MV-4-11 (cell line): ENCODE results near the gene ZBTB46.

ENCODE experiments used
- DNase-seq: peaks from one replicate; lab custom pipeline; 2025; lab: John Stamatoyannopoulos, UW

The ZBTB46 gene

DNA sequence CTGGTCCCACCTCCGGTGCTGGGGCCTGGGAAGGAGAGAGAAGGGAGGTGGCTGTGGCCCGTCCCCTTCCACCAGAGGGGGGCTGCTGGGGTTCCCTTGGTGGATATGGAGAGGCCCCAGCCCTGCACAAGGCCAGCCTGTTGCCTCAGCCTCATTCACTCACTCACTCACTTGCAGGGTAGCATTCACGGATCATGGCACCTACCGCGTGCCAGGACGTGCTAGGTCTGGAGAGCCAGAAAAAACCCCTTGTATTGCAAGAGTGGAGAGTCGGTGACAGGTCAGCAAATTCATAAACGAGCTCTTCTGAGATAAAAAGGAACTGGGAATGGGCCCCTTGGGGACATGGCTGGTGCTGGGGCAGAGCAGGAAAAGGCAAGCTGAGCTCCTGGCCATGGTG is 6.4 kb upstream of the ZBTB46 start:
- DNase-seq, result no peak

DNA sequence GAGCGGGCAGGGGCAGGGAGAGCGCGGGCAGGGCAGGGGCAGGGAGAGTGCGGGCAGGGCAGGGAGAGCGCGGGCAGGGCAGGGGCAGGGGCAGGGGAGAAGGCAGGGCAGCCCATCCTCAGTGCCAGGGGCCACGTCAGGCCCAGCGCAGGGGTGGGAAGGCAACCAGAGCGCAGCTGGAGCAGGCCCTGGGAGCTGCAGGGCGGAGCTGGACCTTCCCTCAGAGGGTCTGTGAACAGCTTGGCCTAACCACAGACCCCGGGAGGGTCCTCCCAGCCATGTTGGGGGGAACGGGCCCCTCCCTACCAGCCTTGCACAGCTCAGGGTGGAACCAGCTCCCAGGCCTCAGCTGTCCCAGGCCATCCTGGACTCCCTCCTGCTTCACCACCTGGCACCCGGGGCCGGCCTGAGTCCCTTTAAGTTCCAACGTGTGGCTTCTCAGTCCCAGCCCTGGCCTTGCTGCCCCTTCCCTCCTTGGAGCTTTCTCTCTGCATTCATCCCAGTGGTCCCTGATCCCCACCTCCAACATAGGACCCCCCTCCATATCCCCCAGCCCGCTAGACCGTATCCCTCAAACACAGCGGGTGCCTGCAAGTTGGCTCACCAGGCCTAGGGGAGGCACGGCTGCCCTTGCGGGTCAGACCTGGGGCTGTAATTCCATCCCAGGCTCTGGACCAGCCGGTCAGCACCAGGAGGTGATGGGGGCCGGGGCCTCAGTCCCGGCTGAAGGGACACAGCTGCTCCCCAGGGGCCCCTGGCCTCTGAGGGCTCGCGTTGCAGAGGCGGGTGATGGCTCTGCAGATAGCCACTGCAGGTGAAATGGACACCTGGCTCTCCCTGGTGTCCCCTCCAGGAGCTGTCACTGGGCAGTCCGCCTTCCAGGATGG is 5.6 kb upstream of the ZBTB46 start:
- no peak for DNase-seq

DNA sequence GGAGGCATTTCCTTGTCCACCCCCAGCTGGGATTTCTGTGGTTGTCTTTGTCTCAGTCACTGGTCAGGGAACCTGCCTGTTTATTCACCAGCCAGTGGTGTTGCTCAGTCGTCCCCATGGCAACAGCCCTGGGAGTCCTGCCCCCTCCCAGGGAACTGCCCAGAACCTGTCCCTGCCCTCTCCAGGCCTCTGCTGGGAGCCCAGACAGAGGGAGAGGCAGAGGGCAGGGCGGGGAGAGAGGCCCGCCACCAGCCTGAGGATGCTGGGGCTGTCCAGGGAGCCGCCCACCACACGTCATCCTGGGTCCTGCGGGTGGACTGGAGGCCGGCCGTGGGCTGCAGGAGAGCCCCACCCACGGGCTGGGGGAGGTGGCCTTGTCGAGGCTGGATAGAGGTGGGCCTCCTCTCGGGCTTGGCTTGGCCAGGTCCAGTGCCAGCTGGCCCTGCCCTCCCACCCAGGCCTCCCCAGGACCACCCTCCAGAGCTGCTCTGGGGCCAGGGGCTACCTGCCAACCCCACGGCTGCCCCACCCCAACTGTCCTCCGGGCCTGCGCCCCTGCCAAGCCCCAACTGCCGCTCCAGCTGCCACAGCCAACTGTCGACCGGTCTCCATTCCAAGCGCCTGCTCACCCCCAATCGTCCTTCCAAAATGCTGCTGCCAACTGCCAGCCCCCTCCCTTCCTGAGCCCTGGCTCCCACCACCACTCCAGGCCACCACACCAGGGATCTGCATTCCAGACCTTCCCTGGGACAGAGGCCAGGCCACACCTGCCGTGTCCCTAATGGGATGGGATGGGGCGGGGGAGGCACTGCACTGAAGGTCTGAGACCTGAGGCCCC is 4.2 kb upstream of the ZBTB46 start:
- DNase-seq, result peak; percentile 33

DNA sequence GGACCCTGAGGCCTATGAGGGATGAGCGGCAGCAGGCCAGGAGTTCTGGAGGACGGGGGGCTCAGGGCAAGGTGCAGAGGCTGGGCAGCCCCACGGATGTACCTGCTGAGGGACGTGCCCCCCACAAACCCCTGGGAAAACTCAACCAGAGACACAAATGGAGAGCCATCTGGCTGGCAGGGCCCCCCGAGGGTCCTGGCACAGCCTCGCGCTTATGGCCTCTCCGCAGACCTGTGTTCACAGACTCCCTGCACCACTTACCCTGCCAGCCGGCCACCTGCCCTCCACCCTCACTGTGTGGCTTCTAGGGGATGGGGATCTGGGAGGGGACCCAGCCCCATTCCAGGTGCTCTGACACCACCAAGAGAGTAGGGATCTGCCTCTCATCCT is 3.4 kb upstream of the ZBTB46 start:
- no peak for DNase-seq

- no peak for DNase-seq
Measured at GRCh38 chr20:63833776-63834490, 2.9 kb upstream of the ZBTB46 start.

DNA sequence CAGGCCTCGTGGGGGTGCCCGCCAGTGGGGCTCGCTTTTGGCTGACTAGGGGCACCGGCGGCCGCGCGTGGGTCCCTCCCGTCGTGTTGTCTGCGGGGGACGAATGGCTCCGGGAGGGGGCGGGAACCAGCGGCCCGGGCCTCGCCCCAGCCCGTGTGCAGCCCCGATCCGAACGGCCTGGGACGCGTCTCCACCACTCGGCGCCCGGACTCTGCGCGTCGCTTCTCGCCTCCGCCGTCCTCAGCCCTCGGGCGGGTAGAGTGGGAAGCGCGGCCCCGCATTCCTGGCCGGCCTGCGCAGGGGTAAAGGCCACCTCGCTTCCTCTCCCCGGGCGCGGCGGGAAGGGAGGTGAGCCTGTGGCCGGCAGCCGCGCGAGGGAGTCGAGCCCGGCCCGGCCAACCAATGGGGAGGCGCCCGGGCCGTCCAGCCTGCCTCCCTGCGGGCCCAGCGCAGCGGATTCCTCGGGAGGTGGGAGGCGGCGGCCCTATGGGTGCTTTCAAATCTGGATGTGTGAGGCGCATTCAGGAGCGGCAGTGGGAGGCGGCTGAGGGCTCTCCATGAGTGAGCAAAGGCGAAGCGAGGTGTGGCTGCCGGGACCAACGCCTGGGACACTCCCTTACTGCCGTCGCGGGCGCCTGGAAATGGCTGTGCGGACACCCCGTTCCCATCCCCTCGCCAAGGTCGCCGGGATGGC is 1.1 kb upstream of the ZBTB46 start:
- no peak for DNase-seq

DNA sequence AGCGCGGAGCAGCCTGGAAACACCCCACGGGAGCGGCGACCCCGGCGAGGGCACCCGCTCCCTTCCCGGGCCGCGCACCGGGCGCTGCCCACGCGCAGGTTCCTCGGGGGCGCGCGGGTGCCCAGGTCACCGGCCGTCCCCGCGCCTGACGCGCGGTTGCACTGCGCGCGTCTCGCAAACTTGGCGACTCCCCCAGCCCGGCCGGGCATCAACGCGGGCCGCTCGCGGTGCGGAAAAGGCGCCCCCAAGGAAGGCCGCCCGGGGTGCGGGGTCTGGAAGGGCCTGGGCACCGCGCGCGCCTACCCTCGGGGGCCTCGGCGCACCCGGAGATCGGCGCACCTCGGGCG is 555 bp upstream of the ZBTB46 start:
- DNase-seq, result no peak

DNA sequence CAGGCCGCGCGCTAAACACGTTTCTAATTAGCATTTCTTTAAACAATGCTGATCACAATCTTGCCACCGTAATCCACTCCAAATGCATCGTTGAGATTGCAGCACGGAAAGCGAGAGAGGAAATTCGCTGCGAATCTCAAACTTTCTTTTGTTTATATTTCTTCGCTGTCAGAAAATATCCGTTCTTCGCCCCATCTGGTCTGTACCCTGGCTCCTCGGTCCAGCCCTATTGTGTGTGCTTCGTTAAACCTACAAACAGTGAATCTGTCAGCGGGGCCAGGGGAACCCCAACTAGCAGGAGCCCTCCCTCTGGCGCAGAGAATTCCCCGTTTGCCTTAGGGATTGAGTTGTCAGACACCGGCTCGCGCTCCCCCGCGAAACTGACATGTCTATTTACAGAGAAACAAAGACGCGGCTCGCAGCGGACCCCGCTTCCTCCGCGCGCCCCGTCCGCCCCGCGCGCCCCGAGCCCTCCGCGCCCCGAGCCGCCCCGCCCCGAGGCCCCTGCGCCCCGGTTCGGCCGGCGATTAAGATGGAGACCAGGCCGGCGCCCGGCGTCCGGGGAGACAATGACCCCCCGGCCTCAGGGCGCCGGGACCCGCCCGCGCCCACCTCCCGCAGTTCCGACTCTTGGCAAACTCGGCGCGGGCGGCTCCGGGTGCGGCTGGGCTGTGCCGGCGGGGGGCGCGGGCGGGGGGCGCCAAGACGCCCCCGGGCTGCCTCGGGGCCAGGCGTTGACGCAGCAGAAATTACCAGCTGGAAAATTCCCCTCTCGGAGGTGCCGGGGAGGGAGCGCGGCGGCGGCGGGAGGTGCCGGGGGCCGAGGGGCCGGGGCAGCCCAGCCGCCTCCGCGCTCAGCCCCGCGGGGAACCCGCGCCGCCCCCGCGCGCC is 874 bp downstream of the ZBTB46 start:
- no peak for DNase-seq

DNA sequence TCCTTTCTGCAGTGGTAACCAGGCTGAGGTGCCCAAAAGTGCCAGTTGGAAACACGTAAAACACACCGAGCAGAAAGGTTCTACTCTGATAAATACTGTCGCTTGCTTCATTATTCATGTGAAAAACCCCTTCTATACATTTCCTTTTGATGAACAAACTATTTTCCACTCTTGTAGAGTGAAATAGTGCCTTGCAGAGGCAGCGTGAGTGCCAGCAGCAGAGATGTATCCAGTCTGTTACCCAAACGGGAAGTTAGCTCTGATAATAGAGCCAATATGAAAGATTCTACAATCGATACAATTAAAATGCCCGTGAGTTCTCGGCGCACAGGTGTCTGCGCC is 1.5 kb downstream of the ZBTB46 start:
- DNase-seq, result peak; percentile 20

- no peak for DNase-seq
Measured at GRCh38 chr20:63828951-63829350, 2.1 kb downstream of the ZBTB46 start.

DNA sequence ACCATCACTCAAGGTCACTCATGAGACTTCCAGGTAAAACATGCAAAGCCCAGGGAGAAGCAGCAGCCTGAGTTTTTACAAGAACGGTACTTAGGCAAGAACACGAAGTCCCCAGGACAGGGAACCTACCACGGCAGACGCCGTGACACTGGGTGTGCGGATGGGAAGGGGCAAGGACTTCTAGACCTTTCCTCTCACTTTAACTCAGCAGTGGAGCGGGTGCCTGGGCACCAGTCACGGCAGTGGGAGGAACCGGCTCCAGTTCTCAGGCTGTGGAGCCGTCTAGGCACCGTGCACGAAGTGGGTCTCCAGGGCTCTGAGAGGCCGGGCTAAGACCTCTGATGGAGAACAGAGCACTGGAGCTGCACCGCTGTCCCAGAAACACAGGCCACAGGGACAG is 2.5 kb downstream of the ZBTB46 start:
- DNase-seq, result no peak

DNA sequence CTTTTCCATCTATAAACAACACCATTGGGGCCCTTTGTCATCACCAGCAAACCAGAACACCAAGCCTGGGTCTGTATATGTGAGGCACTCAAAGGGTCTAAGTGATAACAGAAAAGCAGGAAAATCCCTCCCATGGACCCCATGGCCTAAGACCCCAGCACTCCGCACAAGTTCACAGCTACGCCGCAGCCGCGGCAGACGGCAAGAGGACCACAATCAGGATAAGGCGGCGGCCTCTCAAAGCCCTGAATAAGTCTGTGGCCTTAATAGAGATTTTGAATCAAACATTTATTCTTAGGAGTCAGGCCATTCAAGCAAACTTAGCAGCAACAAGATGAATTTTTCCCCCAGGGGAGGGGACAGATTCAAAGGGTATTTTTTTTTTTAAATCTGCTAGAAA is 2.9 kb downstream of the ZBTB46 start:
- no peak for DNase-seq

DNA sequence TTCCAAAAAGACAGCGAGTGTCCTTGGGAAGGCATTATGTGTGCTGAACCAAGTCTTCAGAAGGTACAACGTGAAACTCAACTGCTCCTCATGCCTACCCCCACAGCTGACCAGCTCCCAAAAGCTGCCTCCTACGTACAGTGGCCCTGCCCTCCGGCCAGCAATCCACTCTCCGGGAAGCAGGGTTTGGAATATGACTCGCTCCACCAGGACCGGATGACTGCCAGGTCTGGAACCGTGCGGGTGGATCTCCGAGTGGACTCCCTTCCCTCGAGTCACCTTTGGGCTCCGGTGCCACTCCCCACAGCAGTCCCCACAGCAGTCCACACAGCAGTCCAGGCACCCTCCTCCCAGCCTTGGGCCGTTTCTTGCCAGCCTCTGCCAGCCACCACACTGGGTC is 4.3 kb downstream of the ZBTB46 start:
- DNase-seq, result no peak

- DNase-seq, result no peak
Measured at GRCh38 chr20:63825331-63826118, 5.5 kb downstream of the ZBTB46 start.

DNA sequence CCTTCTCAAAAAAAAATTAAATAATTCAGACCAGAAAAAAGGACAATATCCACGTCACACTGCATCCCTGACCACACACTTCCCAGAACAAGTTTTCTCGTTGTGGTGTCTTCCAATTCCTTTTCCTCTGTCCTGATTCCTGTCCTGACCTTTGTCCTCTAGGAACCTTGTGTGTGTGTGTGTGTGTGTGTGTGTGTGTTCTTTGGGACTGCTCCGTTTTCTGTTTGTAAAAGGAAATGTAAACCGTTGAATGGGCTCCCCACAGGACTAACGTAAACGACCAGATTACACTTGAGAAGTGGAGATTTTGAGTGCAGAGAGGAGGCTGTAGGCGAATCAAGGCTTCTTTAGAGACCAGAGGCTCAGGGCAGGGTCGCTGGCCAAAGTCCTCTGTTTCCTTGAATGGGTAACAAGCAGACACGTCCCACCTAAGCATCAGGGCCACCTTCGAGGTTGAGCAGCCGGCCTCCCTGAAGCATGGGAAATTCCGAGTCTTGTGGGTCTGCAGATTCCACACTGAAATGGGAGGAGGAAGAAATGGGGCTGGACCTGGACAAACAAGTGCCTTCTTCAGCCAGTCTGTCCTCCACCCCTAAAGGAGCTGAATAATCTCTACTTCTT is 7.3 kb downstream of the ZBTB46 start:
- DNase-seq, result peak; percentile 18

DNA sequence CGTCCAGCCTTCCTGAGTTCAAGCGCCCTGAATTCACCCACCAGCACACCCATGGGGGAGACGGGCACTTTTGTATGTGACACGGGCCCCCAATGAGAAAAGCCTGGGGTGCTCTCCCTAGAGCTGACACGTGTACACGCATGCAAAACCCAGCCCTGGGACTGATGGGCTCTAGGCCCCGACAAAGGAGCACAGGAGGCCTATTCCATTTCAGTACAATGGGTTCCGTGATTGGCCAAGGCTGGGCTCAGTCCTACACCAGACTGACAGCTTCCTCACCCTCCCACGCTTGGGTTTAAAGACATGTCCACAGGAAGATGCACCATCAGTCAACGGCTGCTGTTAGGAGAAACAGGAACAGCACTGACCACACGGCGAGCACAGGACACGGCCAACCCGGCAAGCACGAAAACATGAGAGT is 8.8 kb downstream of the ZBTB46 start:
- DNase-seq, result peak; percentile 93

DNA sequence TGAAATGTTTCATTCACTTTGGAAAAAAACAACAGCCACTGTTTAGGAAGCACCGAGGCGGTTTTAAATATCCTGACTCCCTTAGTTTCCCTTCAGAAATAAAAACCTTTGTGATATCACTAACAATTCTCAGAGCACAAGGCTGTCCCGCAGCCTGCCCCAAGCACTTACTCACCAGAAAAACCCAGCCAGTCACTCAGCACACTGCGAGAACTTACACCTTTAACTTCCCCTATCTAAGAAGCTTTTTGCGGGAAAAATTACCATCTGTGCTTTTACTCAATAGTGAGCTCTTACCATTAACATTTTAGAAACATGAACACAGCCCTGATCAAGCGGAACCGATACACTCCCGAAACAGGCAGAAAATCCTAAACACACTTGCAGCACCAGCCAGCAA is 9.3 kb downstream of the ZBTB46 start:
- peak; percentile 85 for DNase-seq

DNA sequence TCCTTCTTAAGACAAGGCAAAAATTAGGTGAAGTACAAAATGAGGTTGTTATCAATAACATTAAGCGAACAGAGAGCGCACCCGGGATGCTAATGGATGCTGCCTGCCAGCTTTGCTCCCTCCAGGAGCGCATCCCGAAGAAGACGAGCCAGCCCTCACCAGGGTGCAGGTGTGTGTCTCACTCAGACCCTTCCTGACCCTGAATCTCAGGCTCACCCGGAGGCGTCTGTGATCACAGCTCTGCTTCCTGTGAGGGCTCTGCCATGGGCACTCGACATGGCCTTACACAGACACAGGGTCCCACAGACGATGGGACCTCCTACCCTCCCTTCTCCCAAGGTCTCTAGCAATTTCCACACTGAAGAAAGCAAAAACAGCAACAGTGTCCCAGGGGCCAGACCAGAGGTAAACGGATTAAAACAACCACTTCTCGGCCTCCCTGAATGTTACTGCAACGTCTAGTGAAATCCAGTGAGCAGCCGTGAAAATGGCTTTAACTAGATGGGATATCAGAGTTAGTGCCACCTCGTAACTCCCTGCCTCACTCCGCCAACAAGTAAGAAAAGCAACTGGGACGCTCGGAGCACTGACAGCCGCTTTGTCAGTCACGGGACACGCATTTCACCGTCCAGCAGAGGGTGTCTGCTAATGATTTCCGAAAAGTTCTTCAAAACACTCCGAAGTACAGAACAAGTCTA is 11.7 kb downstream of the ZBTB46 start:
- DNase-seq, result no peak

DNA sequence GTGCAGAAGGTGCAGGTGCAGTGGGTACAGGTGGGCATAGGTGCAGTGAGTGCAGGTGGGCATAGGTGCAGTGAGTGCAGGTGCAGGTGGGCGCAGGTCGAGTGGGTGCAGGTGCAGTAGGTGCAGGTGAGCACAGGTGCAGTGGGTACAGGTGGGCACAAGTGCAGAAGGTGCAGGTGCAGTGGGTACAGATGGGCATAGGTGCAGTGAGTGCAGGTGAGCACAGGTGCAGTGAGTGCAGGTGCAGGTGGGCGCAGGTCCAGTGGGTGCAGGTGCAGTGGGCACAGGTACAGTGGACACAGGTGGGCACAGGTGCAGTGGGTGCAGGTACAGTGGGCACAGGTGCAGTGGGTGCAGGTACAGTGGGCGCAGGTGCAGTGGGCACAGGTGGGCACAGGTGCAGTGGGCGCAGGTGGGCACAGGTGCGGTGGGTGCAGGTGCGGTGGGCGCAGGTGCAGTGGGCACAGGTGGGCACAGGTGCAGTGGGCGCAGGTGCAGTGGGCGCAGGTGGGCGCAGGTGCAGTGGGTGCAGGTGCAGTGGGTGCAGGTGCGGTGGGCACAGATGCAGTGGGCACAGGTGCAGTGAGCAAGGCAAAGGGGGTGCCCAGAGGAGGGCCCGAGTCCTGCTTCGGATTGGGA is 15.3 kb downstream of the ZBTB46 start:
- no peak for DNase-seq
